ENCODE measurements around the gene ATF6. TPM values are rescaled to one million over a fixed set of nuclear protein-coding genes. Genes with fewer than 3 reads are reported as not detected.
A peak's percentile ranks its signal among the peaks of the same experiment; 100 is the strongest.

ATF6 gene
- total RNA-seq, 1 donor from 2014 or later: 21.7 TPM

GRCh38 chr1:161999301-162000052, 233.4 kb downstream of the ATF6 start:
- DNase-seq (ENCODE audit: low spot score): no peak

GRCh38 chr1:162000053-162000420, 233.9 kb downstream of the ATF6 start:
- DNase-seq (ENCODE audit: low spot score): no peak

DNA sequence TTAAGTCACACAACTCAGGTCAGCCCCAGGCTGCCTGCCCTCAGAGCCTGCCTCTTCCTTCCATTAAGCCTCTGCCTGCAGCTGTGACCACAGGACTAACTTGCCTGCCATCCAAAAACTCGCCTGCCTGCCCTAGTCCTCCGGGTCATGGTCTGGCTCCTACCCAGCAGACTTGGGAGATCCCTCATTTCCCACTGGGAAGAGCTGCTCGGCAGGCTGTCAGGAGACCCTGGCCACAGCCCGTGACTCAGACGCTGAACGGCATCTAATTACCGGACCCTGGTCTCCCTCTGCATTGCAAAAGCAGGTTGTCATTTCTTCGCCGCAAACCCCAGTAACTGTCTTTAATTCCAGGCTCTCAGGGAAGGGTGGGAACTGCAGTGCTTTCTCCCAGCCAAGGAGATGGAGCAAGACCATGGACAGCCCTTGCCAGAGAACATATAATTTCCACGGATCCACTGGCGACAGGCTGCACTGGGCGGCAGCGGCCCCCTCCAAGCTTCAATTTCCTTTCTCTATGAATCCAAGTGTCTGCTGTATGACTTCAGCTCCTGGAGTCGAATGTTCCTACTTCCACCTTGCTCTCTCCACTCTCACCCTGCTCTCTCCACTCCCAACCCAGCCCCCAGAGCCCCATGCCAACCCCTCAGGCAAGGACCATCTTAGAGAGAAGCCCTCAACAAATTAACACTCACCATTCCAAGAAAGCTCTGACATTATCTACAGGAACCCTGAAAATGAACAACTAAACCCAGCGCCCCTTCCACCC, 237.1 kb downstream of the ATF6 start:
- peak; percentile 14 for DNase-seq (ENCODE audit: low spot score)

DNA sequence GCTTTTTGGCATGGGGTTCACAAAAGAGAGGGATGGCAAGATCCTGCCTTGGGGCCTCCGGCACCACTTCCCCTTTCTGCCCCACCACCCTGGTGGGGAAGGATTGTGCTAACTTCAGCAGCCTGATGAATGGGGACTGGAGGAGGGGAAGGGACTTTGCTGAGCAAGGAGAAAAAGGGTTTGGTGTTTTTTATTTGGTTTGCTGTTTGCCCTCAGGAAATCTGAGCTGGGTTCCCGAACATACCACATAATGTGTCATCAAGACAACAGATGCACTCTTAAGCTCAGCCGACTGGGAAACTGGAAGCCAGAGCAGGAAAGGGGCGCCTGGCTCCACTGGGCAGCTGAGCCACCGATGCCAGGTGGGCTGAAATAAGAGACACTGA, 237.7 kb downstream of the ATF6 start:
- DNase-seq (ENCODE audit: low spot score): peak; percentile 62

DNA sequence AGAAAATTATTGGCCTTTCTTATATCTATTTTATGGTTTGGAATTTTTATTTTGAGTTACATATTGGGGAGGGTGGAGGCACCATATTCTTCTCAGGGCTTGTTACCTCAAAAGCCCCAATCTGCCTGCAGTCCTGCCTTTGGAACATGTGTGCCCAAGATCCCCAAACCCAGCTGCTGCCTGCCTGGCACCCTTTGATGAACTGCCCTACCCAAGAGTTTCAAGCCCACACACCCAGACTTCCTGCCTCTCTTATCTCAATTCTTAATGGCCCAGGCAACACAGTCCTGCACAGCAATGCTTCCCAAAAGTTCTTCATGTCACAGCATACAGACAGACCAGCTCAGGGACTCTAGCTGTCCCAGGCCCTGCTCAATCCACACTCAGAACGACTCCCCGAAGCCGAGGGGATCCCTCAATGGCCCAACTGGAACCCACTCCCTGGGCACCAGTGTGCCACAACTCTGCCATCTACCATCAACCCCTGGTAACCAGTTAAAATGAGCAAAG, 238.4 kb downstream of the ATF6 start:
- no peak for DNase-seq (ENCODE audit: low spot score)

- no peak for DNase-seq (ENCODE audit: low spot score)
Measured at GRCh38 chr1:162006081-162006480, 240.0 kb downstream of the ATF6 start.

DNA sequence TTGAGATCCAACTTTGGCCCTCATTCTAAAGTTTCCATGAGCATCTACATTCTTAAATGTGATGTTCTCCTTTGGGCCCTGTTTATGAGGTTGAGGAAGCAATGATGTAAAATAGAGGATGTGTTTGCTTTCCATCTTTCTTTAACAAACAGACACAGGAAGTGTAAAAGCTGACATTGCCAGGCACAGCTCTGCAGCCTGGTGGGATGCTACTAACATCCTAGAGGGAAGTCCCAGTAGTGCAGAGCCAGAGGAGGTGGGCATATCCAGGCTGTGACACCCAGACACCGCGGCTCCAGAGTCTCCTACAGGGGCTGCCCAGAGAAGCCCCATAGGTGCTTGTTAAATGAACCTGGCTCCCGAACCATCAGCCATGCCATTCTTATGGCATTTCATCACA, 241.3 kb downstream of the ATF6 start:
- no peak for DNase-seq (ENCODE audit: low spot score)

DNA sequence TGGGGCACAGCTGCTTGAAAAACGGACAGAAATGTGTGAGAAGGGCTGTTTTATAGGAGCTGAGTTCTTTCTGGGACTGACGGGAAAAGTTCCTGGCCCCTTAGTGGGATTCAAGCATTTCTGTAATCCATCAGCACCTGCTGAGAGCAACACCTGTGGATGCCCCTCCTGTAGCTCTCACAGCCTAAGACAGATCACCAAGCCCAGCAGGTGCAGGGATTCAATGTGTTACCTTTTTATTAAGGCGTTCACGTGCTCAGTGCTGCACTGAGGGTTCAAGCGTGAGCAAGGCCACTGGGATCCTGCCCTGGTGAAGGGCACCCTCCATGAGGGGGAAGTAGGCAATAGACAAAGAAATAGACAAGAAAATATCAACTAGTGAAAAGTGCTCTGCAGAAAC, 242.7 kb downstream of the ATF6 start:
- no peak for DNase-seq (ENCODE audit: low spot score)

- DNase-seq (ENCODE audit: low spot score): no peak
Measured at GRCh38 chr1:162009501-162010174, 243.5 kb downstream of the ATF6 start.

GRCh38 chr1:162010175-162010506, 244.0 kb downstream of the ATF6 start:
- DNase-seq (ENCODE audit: low spot score): no peak

GRCh38 chr1:162011337-162012012, 245.4 kb downstream of the ATF6 start:
- no peak for DNase-seq (ENCODE audit: low spot score)

DNA sequence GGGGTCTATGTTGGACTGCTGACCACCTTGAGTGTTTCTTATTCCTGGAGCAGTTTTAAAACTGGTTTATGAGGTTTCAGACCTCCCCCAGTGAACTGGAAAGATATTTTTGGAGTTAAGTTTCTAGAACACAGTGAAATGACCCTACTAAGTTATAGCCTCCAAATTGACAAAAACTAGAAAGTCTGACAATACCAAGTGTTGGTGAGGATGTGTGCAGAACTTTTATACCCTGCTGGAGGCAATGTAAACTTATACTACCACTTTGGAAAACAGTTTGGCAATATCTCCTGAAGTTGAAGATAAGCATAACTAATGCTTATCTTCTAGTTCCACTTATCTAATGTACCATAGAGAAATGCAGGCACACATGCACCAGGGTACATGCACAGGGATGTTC, 247.2 kb downstream of the ATF6 start:
- DNase-seq (ENCODE audit: low spot score): no peak

Other genes with a start within 250 kb of the ATF6 start
- gene HSPA6, start 241.8 kb upstream of the ATF6 start, total RNA-seq (ENCODE audit: insufficient read depth, low replicate concordance): 4.3 TPM
- 26.2 TPM for gene FCGR3A, start 216.5 kb upstream of the ATF6 start, total RNA-seq (ENCODE audit: insufficient read depth, low replicate concordance)
- gene FCGR3B, start 135.1 kb upstream of the ATF6 start, total RNA-seq (ENCODE audit: insufficient read depth, low replicate concordance): 5.5 TPM
- gene FCGR2B, start 103.2 kb upstream of the ATF6 start, total RNA-seq (ENCODE audit: insufficient read depth, low replicate concordance): 16.9 TPM
- 20.0 TPM for gene FCRLA, start 59.1 kb upstream of the ATF6 start, total RNA-seq (ENCODE audit: insufficient read depth, low replicate concordance)
- gene FCRLB, start 44.8 kb upstream of the ATF6 start, total RNA-seq (ENCODE audit: insufficient read depth, low replicate concordance): not detected
- gene DUSP12, start 16.5 kb upstream of the ATF6 start, total RNA-seq (ENCODE audit: insufficient read depth, low replicate concordance): 81.6 TPM

All from umbilical cord (tissue), 2 donors.